Measurements from ENCODE around the gene REEP5.

DNA sequence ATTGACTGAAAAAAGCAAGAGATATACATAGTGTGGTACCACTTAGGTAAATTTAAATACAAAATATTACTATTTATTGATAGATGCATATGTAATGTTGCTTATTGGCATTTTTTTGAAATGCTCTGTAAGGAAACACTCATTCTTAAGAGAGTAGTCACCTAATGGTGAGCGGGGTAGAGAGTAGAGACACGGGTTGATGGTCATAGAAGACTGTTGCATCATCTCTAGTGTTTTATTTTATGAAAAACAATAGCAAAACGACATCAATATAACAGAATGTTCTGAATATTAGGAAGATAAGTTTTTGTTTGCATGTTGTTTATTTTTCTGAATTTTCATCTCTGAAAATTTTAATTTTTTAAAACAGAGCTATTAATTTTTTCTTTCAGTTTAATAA lies 56.9 kb downstream of the REEP5 start:
- TF ChIP-seq, protein P1, sequence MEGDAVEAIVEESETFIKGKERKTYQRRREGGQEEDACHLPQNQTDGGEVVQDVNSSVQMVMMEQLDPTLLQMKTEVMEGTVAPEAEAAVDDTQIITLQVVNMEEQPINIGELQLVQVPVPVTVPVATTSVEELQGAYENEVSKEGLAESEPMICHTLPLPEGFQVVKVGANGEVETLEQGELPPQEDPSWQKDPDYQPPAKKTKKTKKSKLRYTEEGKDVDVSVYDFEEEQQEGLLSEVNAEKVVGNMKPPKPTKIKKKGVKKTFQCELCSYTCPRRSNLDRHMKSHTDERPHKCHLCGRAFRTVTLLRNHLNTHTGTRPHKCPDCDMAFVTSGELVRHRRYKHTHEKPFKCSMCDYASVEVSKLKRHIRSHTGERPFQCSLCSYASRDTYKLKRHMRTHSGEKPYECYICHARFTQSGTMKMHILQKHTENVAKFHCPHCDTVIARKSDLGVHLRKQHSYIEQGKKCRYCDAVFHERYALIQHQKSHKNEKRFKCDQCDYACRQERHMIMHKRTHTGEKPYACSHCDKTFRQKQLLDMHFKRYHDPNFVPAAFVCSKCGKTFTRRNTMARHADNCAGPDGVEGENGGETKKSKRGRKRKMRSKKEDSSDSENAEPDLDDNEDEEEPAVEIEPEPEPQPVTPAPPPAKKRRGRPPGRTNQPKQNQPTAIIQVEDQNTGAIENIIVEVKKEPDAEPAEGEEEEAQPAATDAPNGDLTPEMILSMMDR (IDR thresholded peaks at IDR 0.05) = no peak
- TF ChIP-seq POLR2A (IDR thresholded peaks at IDR 0.05) = no peak

All from thyroid gland (tissue), 4 donors.